ENCODE data around the gene C2orf80.

C2orf80 gene

GRCh38 chr2:208142240-208142924, 47.4 kb downstream of the C2orf80 start:
- no peak for TF ChIP-seq CTCF (IDR thresholded peaks at IDR 0.05)

GRCh38 chr2:208139447-208139846, 50.4 kb downstream of the C2orf80 start:
- TF ChIP-seq CTCF (IDR thresholded peaks at IDR 0.05): no peak

- TF ChIP-seq CTCF (IDR thresholded peaks at IDR 0.05): no peak
Observed at GRCh38 chr2:208136716-208137094, 53.1 kb downstream of the C2orf80 start.

- no peak for TF ChIP-seq CTCF (IDR thresholded peaks at IDR 0.05)
Observed at GRCh38 chr2:208135794-208136715, 53.8 kb downstream of the C2orf80 start.

GRCh38 chr2:208134928-208135586, 54.8 kb downstream of the C2orf80 start:
- TF ChIP-seq CTCF (IDR thresholded peaks at IDR 0.05): no peak

DNA sequence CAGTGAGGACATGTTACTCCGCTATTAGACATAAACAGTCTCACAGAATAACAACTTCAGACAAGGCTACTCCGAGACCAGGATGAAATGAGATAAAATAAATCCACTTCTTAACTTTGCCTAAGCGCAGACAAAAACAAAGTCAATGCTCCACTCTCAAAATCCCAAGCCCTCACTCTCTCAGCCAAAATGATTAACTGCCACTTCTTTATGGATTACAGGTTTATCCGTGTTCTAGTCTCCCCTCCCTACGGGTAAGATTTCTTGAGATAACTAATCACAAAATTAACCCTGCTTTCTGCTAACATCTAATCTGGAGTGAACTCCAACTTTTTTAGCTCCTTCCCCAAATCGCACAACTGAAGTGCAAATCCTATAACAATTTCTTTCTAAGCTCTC, 59.1 kb downstream of the C2orf80 start:
- no peak for TF ChIP-seq CTCF (IDR thresholded peaks at IDR 0.05)

All from LNCAP (cell line).